OCI-LY7 (cell line): Measurements from ENCODE around the gene CUBN.

Experiments used
- EZH2phosphoT487 ChIP-seq: fragments of 200-600 bp; sonication (generic); IDR thresholded peaks from 2 replicates; pipeline ENCODE4 v1.6.1; 2018; ENCODE audit warnings: low read depth, borderline replicate concordance, mild to moderate bottlenecking, mixed run types, antibody characterized with exemption, low read length, moderate library complexity, mixed read lengths
- TF ChIP-seq, protein P1 (sequence below): fragments of 200-600 bp; sonication (generic); conservative IDR thresholded peaks from 2 replicates; pipeline ENCODE4 v1.5.1; 2014; ENCODE audit warnings: mild to moderate bottlenecking, antibody characterized with exemption, low read length, moderate library complexity, mixed read lengths

DNA sequence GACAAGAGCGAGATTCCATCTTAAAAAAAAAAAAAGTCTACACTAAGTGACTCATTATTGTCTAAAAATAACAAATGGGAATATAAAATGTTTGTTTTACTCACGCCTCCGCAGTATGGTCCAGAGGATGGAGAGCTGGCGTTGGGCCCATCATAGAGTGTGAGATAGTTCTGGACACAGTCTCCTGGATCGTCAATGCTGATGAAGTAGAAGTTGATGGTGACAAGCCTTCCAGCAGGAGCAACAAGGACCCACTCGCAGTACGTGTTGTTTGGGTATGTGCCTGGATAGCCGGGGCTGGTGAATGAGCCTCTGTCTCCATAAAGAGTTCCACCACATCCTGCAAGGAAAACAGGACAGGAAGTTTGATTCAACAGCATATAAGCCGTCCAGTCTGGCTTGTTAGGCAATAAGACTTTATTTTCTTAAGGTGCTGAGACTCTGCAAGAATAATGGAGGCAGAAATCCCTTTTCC lies 300.9 kb downstream of the CUBN start:
- TF ChIP-seq, protein P1, sequence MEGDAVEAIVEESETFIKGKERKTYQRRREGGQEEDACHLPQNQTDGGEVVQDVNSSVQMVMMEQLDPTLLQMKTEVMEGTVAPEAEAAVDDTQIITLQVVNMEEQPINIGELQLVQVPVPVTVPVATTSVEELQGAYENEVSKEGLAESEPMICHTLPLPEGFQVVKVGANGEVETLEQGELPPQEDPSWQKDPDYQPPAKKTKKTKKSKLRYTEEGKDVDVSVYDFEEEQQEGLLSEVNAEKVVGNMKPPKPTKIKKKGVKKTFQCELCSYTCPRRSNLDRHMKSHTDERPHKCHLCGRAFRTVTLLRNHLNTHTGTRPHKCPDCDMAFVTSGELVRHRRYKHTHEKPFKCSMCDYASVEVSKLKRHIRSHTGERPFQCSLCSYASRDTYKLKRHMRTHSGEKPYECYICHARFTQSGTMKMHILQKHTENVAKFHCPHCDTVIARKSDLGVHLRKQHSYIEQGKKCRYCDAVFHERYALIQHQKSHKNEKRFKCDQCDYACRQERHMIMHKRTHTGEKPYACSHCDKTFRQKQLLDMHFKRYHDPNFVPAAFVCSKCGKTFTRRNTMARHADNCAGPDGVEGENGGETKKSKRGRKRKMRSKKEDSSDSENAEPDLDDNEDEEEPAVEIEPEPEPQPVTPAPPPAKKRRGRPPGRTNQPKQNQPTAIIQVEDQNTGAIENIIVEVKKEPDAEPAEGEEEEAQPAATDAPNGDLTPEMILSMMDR = no peak
- no peak for TF ChIP-seq EZH2phosphoT487
